ENCODE results near the gene FOXF2. TPM values are rescaled to one million over a fixed set of nuclear protein-coding genes. Genes with fewer than 3 reads are reported as not detected.
A peak's percentile ranks its signal among the peaks of the same experiment; 100 is the strongest.

Gene FOXF2
- total RNA-seq, 2 experiments from 2014 or later = not detected

DNA sequence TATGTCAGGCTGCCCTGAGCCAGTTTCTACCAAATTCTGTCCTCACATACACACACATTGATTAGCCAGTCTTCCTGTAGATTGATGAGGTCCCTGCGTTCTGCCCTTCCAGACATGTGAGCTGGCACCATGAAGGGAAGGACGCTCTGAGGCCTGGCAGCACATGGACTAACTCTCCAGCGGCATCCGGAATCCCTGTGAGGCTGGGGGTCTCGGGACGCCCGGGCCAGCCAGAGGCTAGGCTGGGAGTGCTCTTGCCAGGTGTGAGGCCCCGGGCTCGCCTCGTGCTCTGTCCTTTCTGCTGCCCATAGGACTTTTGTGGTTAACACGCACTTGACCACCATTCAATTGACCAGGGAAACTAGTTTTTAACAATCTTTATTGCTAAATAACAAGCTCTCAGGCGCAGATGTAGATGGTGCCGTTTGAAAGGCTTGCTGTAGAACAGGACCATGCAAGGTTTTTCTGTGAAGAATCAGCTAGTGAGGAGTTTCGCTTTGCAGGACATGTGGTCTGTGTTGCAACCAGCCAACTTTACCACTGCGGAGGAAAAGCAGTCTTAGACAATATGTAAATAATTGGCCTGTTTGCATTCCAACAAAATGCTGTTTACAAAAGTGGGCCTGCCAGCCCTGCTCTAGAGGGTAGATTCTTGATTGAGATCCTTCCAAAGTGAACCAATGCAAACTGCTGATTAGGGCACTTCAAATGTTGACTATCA lies 29.3 kb downstream of the FOXF2 start:
- POLR2A ChIA-PET = no interaction called here
- H3K4me1 Mint-ChIP-seq = no peaks in the 10 kb centered on the region
- no peak for ATAC-seq (ENCODE audit: low read depth)
- no peaks in the 10 kb centered on the region for H3K36me3 Mint-ChIP-seq
- no peak for DNase-seq
- H3K4me3 Mint-ChIP-seq = no peak overlapping the region
- peaks cover 20% of the 10 kb centered on the region for H3K27me3 Mint-ChIP-seq
- H3K27ac Mint-ChIP-seq = no peak overlapping the region
- H3K9me3 Mint-ChIP-seq = no peaks in the 10 kb centered on the region

DNA sequence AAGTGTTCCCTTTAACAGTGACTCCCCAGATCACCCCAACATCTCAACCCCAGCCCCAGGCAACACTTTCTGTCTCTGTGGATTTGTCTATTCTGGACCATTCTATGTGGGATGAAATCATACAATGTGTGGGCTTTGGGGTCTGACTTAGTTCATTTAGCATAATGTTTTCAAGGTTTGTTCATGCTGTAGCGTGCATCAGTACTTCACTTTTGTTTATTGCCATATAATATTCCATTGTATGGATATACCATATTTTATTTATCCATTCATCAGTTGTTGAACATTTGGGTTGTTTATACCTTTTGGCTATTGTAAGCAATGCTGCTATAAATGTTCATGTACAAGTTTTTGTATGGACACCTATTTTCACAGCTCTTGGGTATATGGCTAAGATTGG lies 31.0 kb downstream of the FOXF2 start:
- Mint-ChIP-seq H3K4me3 (no peak overlapping the region), H3K9me3 (no peaks in the 10 kb centered on the region), H3K27ac (no peak overlapping the region), H3K27me3 (peaks cover 20% of the 10 kb centered on the region), H3K36me3 (no peaks in the 10 kb centered on the region), H3K4me1 (peaks cover 2% of the 10 kb centered on the region)
- no peak for ATAC-seq (ENCODE audit: low read depth)
- DNase-seq = no peak
- POLR2A ChIA-PET = no interaction called here

DNA sequence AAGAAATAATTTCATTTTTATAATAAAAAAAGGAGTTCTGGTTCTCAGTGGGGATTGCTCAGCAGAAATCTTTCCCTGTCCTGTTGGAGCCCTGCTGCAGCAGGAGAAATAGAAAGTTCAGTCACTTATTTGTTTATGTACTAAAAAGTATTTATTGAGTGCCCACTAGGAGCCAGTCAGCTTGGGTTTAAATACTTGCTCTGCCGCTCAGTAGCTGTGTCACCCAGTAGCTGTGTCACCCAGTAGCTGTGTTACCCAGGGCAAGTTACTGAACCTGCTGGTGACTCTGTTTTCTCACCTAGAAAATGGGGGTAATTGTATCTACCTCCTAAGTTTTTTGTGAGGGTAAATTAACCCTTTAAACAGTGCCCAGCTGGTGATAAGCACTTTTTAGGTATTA lies 32.9 kb downstream of the FOXF2 start:
- Mint-ChIP-seq H3K4me3 (no peak overlapping the region), H3K9me3 (no peaks in the 10 kb centered on the region), H3K27ac (no peak overlapping the region), H3K4me1 (peaks cover 2% of the 10 kb centered on the region), H3K36me3 (no peaks in the 10 kb centered on the region), H3K27me3 (peaks cover 23% of the 10 kb centered on the region)
- POLR2A ChIA-PET = no interaction called here
- ATAC-seq (ENCODE audit: low read depth) (no peak), DNase-seq (no peak)

DNA sequence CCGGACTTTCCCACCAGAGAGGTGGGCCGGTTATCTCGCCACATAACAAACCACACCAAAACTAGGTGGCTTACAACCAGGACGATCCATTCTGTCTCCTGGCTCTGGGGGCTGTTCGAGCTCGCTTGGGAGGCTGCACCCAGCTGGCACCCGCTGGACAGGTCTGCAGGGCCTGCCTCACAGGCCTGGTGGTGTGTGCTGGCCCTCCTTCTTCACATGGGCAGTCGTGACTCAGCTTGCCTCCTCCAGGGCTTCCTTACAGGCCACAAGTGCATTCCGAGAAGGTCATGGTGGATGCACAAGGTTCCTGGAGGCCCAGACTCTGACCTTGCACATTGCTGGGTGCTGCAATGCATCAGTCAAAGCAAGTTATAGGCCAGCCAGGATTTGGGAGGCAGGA lies 34.2 kb downstream of the FOXF2 start:
- Mint-ChIP-seq H3K9me3 (no peaks in the 10 kb centered on the region), H3K4me3 (no peak overlapping the region), H3K4me1 (peaks cover 2% of the 10 kb centered on the region), H3K36me3 (no peaks in the 10 kb centered on the region), H3K27me3 (peaks cover 23% of the 10 kb centered on the region), H3K27ac (no peak overlapping the region)
- POLR2A ChIA-PET = no interaction called here
- ATAC-seq (ENCODE audit: low read depth) = no peak
- DNase-seq = no peak

DNA sequence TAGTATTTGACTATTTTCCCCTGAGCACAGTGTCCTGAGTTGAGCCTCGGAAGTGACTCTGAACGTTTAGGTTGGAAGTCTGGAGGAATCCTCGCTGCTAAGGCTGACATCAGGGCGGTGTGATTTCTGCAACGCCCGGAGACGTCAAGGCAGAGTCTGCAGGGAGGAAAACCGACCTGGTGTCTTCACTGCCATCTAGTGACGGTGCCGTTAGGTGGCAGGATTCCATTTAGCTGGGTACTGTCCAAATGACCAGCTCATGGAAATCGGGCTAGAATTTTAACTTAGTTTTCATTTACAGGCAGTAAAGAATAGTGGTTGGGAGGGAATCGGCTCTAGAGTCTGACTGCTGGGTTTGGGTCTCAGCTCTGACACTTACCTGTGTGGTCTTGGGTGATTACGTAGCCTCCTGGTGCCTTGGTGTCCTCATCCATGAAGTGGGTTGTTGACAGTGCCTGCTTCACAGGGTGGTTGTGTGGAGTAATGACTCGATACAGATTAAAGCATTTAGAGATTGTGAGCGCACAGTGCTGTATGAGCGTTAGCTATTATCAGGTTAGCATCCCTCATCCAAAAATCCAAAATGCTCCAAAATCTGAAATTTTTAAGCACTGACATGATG lies 35.0 kb downstream of the FOXF2 start:
- Mint-ChIP-seq H3K4me3 (no peak overlapping the region), H3K36me3 (no peaks in the 10 kb centered on the region), H3K9me3 (no peaks in the 10 kb centered on the region), H3K27ac (no peak overlapping the region), H3K27me3 (peaks cover 23% of the 10 kb centered on the region), H3K4me1 (peaks cover 2% of the 10 kb centered on the region)
- DNase-seq = no peak
- peak; percentile 56 for ATAC-seq (ENCODE audit: low read depth)
- POLR2A ChIA-PET = no interaction called here

DNA sequence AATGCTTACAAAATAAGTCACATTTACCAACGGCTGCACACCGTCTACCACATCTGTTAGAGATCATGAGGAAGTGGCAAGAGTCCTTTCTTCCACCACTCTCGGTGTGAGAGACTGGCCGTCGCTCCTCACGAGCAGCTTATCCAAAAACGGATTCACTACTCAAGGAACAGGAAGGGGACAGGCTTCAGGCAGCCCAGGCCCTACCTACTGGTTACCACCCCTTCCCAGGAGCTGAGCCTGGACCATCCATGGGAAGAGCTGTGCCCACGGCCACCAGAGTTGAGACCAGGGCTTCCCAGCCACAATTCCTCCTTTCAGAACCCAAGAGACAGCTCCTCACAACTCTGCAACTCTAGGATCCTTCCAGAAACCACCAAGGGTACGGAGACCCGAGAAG lies 37.0 kb downstream of the FOXF2 start:
- Mint-ChIP-seq H3K9me3 (no peaks in the 10 kb centered on the region), H3K27me3 (peaks cover 23% of the 10 kb centered on the region), H3K27ac (no peak overlapping the region), H3K4me1 (peaks cover 2% of the 10 kb centered on the region), H3K4me3 (no peak overlapping the region), H3K36me3 (no peaks in the 10 kb centered on the region)
- ATAC-seq (ENCODE audit: low read depth) (no peak), DNase-seq (no peak)
- POLR2A ChIA-PET = no interaction called here

DNA sequence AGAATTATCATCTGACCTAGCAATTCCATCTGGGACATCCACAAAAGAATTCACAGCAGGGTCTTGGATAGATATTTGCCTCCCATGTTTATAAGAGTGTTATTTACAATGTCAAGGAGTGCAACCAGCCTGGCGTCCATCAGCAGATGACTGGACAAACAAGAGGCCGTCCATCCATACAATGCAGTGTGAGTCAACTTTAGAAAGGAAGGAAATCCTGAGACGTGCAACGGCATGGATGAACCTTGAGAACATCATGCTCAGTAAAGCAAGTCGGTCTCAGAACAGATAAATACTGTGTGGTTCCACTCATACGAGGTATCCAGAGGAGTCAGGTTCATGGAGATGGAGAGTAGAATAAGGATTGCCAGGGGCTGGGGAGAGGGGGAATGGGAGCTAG lies 46.4 kb downstream of the FOXF2 start:
- no peak for ATAC-seq (ENCODE audit: low read depth)
- POLR2A ChIA-PET = no interaction called here
- Mint-ChIP-seq H3K9me3 (no peaks in the 10 kb centered on the region), H3K4me1 (no peaks in the 10 kb centered on the region), H3K36me3 (no peaks in the 10 kb centered on the region), H3K27me3 (peaks cover 31% of the 10 kb centered on the region), H3K4me3 (no peak overlapping the region), H3K27ac (no peak overlapping the region)
- no peak for DNase-seq

DNA sequence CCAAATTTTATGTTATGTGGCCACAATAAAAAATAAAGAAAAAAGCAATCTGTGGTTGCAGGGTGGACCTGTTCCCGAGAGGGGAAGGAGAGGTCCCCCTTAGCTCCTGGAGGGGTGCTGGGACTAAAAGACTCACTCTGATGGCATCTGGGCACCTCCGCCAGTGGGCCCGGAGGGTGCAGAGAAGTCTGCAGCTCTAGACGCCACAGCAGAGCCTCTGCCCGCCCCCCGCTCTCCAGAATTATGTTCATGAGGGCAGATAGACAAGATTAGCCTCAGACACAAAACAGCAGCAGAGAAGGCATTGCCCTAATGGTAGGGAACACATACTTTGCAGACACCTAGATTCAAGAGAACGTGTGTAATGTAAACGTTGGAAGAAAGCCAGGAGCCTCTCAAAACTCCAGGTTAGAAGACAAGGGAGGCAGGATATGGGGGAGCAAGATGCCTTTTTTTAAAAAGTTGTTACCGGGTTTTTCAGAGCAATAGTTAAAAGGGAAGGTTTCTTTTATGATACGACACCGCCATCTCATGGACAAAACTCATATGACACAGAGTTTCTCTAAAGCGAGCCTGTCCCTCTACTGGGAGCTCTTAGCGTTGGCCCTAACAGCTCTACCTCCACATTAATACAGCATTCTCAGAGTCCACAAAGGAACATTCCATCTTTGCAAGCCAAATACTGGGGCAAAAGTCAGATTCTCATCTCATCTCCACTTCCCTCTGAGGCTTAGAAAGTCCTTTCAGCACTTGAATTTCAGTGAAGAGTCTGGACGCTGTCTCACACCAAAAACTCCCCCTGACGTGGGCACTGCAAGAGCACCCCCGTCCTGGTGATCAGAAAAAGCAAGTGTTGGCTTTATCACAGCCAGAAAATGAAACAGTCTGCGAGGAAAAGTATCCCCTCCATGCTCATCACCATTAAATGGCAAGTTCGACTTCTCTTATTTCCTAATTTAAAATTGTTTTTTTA lies 47.2 kb downstream of the FOXF2 start:
- POLR2A ChIA-PET = no interaction called here
- Mint-ChIP-seq H3K4me3 (no peak overlapping the region), H3K27me3 (peaks cover 29% of the 10 kb centered on the region), H3K36me3 (no peaks in the 10 kb centered on the region), H3K27ac (no peak overlapping the region), H3K4me1 (no peaks in the 10 kb centered on the region), H3K9me3 (no peaks in the 10 kb centered on the region)
- DNase-seq (no peak), ATAC-seq (ENCODE audit: low read depth) (peak; percentile 54)

DNA sequence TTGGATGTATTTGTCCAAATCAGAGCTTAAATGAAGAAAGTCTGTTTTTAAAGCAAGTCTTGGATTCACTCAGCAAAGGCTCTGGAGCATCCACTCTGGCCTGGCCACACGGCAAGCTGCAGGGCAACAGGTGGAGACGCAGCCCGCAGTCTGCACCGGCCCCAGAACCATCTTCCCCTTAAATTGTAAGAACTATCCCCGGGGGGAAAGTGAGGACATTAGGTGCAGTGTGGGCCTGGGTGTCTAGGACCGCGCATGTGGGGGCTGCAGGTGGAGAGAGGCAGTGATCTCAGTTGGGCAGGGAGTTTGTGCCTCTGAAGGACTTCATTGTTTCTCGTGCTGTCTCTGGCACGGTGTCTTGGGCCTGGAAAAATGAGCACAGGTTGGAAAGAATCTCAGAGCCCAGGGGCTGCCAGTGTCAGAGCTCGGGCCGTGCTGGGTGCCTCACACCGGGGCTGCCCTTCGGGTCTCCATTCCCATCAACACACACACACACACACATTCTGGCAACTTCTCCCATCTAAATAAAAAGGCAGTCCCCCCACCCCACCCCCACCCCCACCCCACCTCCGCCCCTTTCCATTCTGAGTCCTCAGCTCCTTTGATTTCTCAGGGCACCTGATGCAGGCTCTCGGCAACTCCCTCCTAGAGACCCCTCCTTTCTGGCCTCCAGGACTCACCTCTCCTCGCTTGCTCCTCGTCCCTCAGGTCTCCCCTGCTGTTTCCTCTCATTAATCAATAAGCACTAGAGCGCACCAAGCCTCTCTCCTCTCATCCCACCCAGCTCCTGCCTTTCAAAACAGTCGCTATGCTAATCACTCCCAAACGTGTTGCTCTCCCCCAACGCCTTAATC lies 48.4 kb downstream of the FOXF2 start:
- DNase-seq (no peak), ATAC-seq (ENCODE audit: low read depth) (no peak)
- POLR2A ChIA-PET = no interaction called here
- Mint-ChIP-seq H3K4me3 (no peak overlapping the region), H3K36me3 (no peaks in the 10 kb centered on the region), H3K27me3 (peaks cover 35% of the 10 kb centered on the region), H3K4me1 (no peaks in the 10 kb centered on the region), H3K27ac (no peak overlapping the region), H3K9me3 (peaks cover 1% of the 10 kb centered on the region)

DNA sequence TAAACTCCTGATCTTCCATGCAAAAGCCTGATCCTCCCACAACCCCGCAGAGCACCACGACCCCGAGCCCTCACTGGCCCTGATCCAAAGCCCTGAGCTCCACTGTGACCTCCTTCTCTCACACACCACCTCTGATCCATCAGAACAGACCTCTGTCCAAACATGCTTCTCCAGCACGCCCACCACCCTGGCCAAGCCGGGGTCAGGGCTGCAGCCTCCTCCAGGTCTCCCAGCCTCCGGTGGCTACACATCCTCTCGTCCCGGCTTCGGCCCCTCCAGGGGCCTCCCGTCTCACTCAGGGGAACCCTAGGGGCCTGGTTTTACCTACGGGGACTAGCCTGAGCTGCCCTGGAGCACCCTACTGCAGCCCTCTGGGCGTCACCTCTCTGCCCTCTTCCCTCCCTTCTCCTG lies 49.1 kb downstream of the FOXF2 start:
- DNase-seq = no peak
- Mint-ChIP-seq H3K9me3 (peaks cover 1% of the 10 kb centered on the region), H3K36me3 (no peaks in the 10 kb centered on the region), H3K27ac (no peak overlapping the region), H3K27me3 (peaks cover 35% of the 10 kb centered on the region), H3K4me1 (no peaks in the 10 kb centered on the region), H3K4me3 (no peak overlapping the region)
- POLR2A ChIA-PET = no interaction called here
- ATAC-seq (ENCODE audit: low read depth) = no peak

DNA sequence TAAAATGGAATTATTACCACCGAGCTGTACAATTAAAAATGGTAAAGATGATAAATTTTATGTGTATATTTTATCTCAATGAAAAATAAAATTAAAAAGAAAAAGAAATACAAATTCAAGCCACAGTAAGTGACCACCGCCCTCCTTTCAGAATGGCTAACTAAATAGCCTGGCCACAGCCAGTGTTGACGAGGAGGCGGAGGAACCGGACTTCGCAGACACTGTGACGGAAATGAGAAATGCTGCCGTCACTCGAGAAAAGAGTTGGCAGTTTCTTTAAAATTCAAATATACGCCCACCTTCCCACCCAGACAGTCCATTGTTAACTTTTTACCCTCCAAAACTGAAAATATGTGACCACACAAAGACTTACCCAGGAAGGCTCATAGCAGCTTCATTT lies 50.0 kb downstream of the FOXF2 start:
- no peaks in the 10 kb centered on the region for H3K36me3 Mint-ChIP-seq
- POLR2A ChIA-PET = no interaction called here
- DNase-seq = no peak
- peaks cover 35% of the 10 kb centered on the region for H3K27me3 Mint-ChIP-seq
- H3K4me3 Mint-ChIP-seq = no peak overlapping the region
- peaks cover 1% of the 10 kb centered on the region for H3K9me3 Mint-ChIP-seq
- H3K4me1 Mint-ChIP-seq = no peaks in the 10 kb centered on the region
- ATAC-seq (ENCODE audit: low read depth) = no peak
- no peak overlapping the region for H3K27ac Mint-ChIP-seq

DNA sequence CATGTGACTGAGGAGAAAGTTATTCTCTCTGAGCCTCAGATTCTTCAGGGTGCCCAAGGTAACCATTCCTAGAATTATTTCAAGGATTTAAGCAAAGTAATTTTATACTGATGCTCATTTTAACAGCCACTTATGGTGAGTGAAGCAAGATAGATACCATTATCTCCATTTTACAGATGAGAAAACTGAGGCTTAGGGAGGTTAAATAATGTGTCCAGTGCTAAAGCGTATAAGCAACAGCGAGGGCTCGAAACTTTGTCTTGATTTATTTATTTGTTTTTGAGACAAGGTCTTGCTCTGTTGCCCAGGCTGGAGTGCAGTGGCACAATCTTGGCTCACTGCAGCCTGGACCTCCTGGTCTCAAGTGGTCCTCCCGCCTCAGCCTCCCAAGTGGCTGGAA lies 53.6 kb downstream of the FOXF2 start:
- no peak overlapping the region for H3K27ac Mint-ChIP-seq
- H3K4me1 Mint-ChIP-seq = no peaks in the 10 kb centered on the region
- POLR2A ChIA-PET = no interaction called here
- ATAC-seq (ENCODE audit: low read depth) = no peak
- H3K9me3 Mint-ChIP-seq = peaks cover 1% of the 10 kb centered on the region
- DNase-seq = no peak
- peaks cover 13% of the 10 kb centered on the region for H3K27me3 Mint-ChIP-seq
- H3K36me3 Mint-ChIP-seq = no peaks in the 10 kb centered on the region
- no peak overlapping the region for H3K4me3 Mint-ChIP-seq
